Measurements from ENCODE around the gene CCDC14.

CCDC14 gene

GRCh38 chr3:123884203-123884831 lies 76.7 kb downstream of the CCDC14 start, which contains the start of gene MYLK:
TSS of gene MYLK (minus strand) at chr3:123884332. CDS start at chr3:123793841, 90,491 bp downstream.
- FAIRE-seq (no peak), DNase-seq (ENCODE audit: insufficient read length) (peak; percentile 59)
- TF ChIP-seq TAF1 (IDR thresholded peaks at IDR 0.05; ENCODE audit: borderline replicate concordance, low read depth, low read length): no peak

DNA sequence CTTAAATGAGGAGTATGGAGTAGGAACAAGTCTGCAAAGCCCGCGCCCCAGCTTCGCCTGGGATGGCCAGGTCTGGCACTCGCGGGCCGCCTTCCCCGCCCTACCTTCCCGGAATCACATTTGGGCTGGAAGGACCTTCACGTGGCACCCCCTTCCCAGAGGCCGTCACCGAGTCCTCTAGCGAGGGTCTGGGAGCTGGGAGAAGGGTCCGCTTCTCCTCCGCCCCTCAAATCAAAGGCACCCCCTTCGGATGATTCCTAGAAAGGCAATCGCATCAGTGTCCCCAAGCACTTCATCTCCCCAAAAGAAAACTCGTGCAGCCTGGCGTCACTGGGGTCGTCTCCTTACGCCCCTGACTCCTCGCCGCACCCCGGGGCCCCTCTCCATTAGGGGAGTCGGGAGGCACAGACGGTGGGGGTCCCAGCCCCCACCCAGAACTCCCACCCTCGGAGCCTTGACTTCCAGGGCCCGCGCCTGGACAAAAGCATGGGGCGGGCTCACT lies 77.3 kb downstream of the CCDC14 start:
- TF ChIP-seq TAF1 (IDR thresholded peaks at IDR 0.05; ENCODE audit: borderline replicate concordance, low read depth, low read length): no peak
- TF ChIP-seq POLR2AphosphoS5 (IDR thresholded peaks at IDR 0.05; ENCODE audit: low read depth, low read length): no peak
- FAIRE-seq (no peak), DNase-seq (ENCODE audit: insufficient read length) (no peak)

- no peak for TF ChIP-seq POLR2AphosphoS5 (IDR thresholded peaks at IDR 0.05; ENCODE audit: low read depth, low read length)
- no peak for TF ChIP-seq POLR2A (IDR thresholded peaks at IDR 0.05; ENCODE audit: low read depth, low read length)
- no peak for TF ChIP-seq TAF1 (IDR thresholded peaks at IDR 0.05; ENCODE audit: borderline replicate concordance, low read depth, low read length)
- FAIRE-seq (no peak), DNase-seq (ENCODE audit: insufficient read length) (no peak)
Observed at GRCh38 chr3:123883111-123883510, 77.9 kb downstream of the CCDC14 start.

- no peak for TF ChIP-seq POLR2AphosphoS5 (IDR thresholded peaks at IDR 0.05; ENCODE audit: low read depth, low read length)
- TF ChIP-seq POLR2A (IDR thresholded peaks at IDR 0.05; ENCODE audit: low read depth, low read length): no peak
- no peak for TF ChIP-seq TAF1 (IDR thresholded peaks at IDR 0.05; ENCODE audit: borderline replicate concordance, low read depth, low read length)
- FAIRE-seq (no peak), DNase-seq (ENCODE audit: insufficient read length) (no peak)
Observed at GRCh38 chr3:123881771-123882170, 79.3 kb downstream of the CCDC14 start.

DNA sequence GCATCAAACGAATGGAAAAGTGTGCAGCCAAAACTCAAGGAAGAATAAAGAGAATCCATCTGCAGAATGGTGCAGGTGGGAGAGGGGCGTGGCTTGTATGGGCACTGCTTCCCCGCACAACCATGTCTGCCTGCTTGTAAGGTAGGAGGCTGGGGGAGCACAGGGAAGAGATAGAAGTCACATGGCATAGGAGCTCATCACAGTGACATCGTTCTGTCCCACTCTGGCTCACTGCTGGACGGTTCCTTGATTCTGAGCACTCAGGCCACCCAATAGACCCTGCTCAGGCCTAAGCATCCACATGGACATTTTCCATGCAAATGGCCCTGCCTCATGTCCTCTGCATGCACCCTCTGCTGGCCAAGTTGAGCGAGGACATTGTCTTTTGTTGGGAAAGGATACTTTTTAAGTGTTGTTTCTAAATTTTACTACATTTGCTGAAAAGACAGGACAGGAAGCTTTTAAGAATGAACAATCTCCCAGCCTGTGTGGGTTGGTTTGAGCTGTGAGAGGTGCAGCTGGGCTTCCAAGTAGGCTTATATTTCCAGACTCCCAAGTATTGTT lies 79.9 kb downstream of the CCDC14 start:
- FAIRE-seq (no peak), DNase-seq (ENCODE audit: insufficient read length) (no peak)
- TF ChIP-seq TAF1 (IDR thresholded peaks at IDR 0.05; ENCODE audit: borderline replicate concordance, low read depth, low read length): no peak
- no peak for TF ChIP-seq POLR2A (IDR thresholded peaks at IDR 0.05; ENCODE audit: low read depth, low read length)
- TF ChIP-seq POLR2AphosphoS5 (IDR thresholded peaks at IDR 0.05; ENCODE audit: low read depth, low read length): no peak

GRCh38 chr3:123878807-123879206 lies 82.2 kb downstream of the CCDC14 start:
- FAIRE-seq: no peak
- TF ChIP-seq TAF1 (IDR thresholded peaks at IDR 0.05; ENCODE audit: borderline replicate concordance, low read depth, low read length): no peak
- no peak for TF ChIP-seq POLR2A (IDR thresholded peaks at IDR 0.05; ENCODE audit: low read depth, low read length)
- TF ChIP-seq POLR2AphosphoS5 (IDR thresholded peaks at IDR 0.05; ENCODE audit: low read depth, low read length): no peak
- no peak for DNase-seq (ENCODE audit: insufficient read length)

DNA sequence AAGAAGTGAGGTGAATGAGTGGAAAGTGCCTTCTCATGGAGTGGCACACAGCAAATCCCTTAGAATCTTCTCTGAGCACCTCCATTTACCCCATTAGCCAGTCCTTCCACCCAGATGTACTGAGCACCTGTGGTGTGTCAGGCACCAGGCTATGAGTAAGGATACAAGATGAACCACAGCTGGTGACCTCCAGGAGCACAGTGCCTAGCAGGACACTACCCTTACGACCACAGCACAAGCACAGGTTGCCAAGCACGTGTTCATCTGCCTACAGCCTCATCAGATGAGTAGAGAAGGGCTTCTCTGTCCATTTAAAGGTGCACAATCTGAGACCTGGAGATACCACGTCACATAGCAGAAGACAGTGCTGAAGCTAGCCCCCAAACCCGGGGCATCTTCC lies 83.1 kb downstream of the CCDC14 start:
- FAIRE-seq (no peak), DNase-seq (ENCODE audit: insufficient read length) (no peak)
- no peak for TF ChIP-seq POLR2AphosphoS5 (IDR thresholded peaks at IDR 0.05; ENCODE audit: low read depth, low read length)
- TF ChIP-seq TAF1 (IDR thresholded peaks at IDR 0.05; ENCODE audit: borderline replicate concordance, low read depth, low read length): no peak
- TF ChIP-seq POLR2A (IDR thresholded peaks at IDR 0.05; ENCODE audit: low read depth, low read length): no peak

- no peak for DNase-seq (ENCODE audit: insufficient read length)
- TF ChIP-seq POLR2AphosphoS5 (IDR thresholded peaks at IDR 0.05; ENCODE audit: low read depth, low read length) (no peak), TAF1 (IDR thresholded peaks at IDR 0.05; ENCODE audit: borderline replicate concordance, low read depth, low read length) (no peak), POLR2A (IDR thresholded peaks at IDR 0.05; ENCODE audit: low read depth, low read length) (no peak)
- no peak for FAIRE-seq
Observed at GRCh38 chr3:123877466-123877865, 83.6 kb downstream of the CCDC14 start.

DNA sequence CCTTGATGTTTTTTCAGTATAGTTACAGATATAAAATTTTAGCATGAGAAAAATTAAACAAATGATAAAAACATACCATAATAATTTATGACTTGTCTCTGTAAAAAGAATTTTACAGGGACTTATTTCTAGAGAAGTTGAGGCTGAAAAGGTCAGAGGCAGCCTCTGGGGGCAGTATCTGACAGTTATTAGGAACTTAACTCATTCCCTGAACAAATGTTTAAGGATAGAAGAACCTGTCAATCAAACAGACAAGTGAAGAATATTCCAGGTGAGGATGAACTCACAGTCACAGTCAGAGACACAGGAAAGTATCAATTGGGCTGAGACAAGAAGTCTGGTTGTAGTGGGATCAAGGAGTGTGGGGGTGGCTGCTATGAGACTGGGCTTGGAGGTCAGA lies 84.2 kb downstream of the CCDC14 start:
- FAIRE-seq (no peak), DNase-seq (ENCODE audit: insufficient read length) (no peak)
- TF ChIP-seq TAF1 (IDR thresholded peaks at IDR 0.05; ENCODE audit: borderline replicate concordance, low read depth, low read length) (no peak), POLR2AphosphoS5 (IDR thresholded peaks at IDR 0.05; ENCODE audit: low read depth, low read length) (no peak), POLR2A (IDR thresholded peaks at IDR 0.05; ENCODE audit: low read depth, low read length) (no peak)

DNA sequence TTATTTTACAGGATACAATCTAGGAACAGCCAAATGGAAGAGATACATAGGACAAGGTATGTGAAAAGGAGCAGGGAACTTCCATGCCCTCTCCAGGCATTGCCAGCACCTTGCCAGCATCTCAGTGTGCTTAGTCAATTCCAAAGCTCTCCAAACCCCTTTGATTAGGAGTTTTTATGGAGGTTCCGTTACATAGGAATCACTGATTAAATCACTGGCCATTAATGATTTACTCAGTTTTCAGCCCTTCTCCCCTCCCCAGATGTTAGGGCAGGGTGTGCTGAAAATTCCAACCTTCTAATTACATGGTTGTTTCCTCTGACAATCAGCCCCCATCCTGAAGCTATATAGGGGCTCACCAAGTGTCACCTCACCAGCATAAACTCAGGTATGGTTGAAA lies 88.4 kb downstream of the CCDC14 start:
- no peak for DNase-seq (ENCODE audit: insufficient read length)

GRCh38 chr3:123871946-123872345 lies 89.1 kb downstream of the CCDC14 start:
- no peak for TF ChIP-seq POLR2A (IDR thresholded peaks at IDR 0.05; ENCODE audit: low read depth, low read length)
- TF ChIP-seq TAF1 (IDR thresholded peaks at IDR 0.05; ENCODE audit: borderline replicate concordance, low read depth, low read length): no peak
- no peak for TF ChIP-seq POLR2AphosphoS5 (IDR thresholded peaks at IDR 0.05; ENCODE audit: low read depth, low read length)
- FAIRE-seq (no peak), DNase-seq (ENCODE audit: insufficient read length) (no peak)

More for the DNA sequence above, 88.4 kb downstream of the CCDC14 start:
- TF ChIP-seq POLR2AphosphoS5 (IDR thresholded peaks at IDR 0.05; ENCODE audit: low read depth, low read length) (no peak), POLR2A (IDR thresholded peaks at IDR 0.05; ENCODE audit: low read depth, low read length) (no peak), TAF1 (IDR thresholded peaks at IDR 0.05; ENCODE audit: borderline replicate concordance, low read depth, low read length) (no peak)
- no peak for FAIRE-seq

GRCh38 chr3:123870033-123870432 lies 91.0 kb downstream of the CCDC14 start:
- FAIRE-seq (no peak), DNase-seq (ENCODE audit: insufficient read length) (no peak)
- TF ChIP-seq POLR2A (IDR thresholded peaks at IDR 0.05; ENCODE audit: low read depth, low read length): no peak
- TF ChIP-seq POLR2AphosphoS5 (IDR thresholded peaks at IDR 0.05; ENCODE audit: low read depth, low read length): no peak
- no peak for TF ChIP-seq TAF1 (IDR thresholded peaks at IDR 0.05; ENCODE audit: borderline replicate concordance, low read depth, low read length)
